ENCODE results near the gene EEF1E1. TPM values are rescaled to one million over a fixed set of nuclear protein-coding genes. Genes with fewer than 3 reads are reported as not detected.

The EEF1E1 gene
- polyA plus RNA-seq, 1 donor from 2014 or later = 113 TPM

GRCh38 chr6:8105791-8106190 is 3.4 kb upstream of the EEF1E1 start:
- Histone ChIP-seq H4K20me1 (ENCODE audit: insufficient read depth) (no peaks in the 10 kb centered on the region), H3F3A (ENCODE audit: insufficient read depth, low read length, poor library complexity, severe bottlenecking) (no peaks in the 10 kb centered on the region)

GRCh38 chr6:8103726-8104125 is 1.4 kb upstream of the EEF1E1 start:
- Histone ChIP-seq H3K4me3 (ENCODE audit: low read length) (no peak overlapping the region), H3K27ac (ENCODE audit: low read length) (no peak overlapping the region), H3K27me3 (ENCODE audit: insufficient read depth, low read depth, low read length) (no peaks in the 10 kb centered on the region), H3K9me2 (ENCODE audit: insufficient read depth, low read length) (no peaks in the 10 kb centered on the region), H2AFZ (ENCODE audit: low read depth, low read length) (no peak overlapping the region), H3K36me3 (ENCODE audit: insufficient read depth, low read length) (no peaks in the 10 kb centered on the region), H4K20me1 (ENCODE audit: insufficient read depth) (no peaks in the 10 kb centered on the region), H3F3A (ENCODE audit: insufficient read depth, low read length, poor library complexity, severe bottlenecking) (no peaks in the 10 kb centered on the region), H3K79me2 (replicated peaks; ENCODE audit: insufficient read depth, low read length) (peaks cover 20% of the 10 kb centered on the region), H3K4me2 (ENCODE audit: low read length) (no peak overlapping the region), H3K9me3 (ENCODE audit: low read length) (no peaks in the 10 kb centered on the region), H3K9ac (ENCODE audit: low read length) (no peak overlapping the region)
- TF ChIP-seq EP300 (conservative IDR thresholded peaks at IDR 0.05; ENCODE audit: poor library complexity, severe bottlenecking) (no peak), RAD21 (conservative IDR thresholded peaks at IDR 0.05) (no peak), POLR2AphosphoS5 (IDR thresholded peaks at IDR 0.05) (no peak), SMC3 (conservative IDR thresholded peaks at IDR 0.05; ENCODE audit: poor library complexity) (no peak), CTCF (IDR thresholded peaks at IDR 0.05; ENCODE audit: poor library complexity, severe bottlenecking) (no peak), EZH2 (IDR thresholded peaks at IDR 0.05; ENCODE audit: borderline replicate concordance, insufficient read depth, low read length, poor library complexity, severe bottlenecking) (no peak), MXI1 (conservative IDR thresholded peaks at IDR 0.05; ENCODE audit: poor library complexity, severe bottlenecking) (no peak), TAF1 (IDR thresholded peaks at IDR 0.05; ENCODE audit: low read depth) (no peak)

More at GRCh38 chr6:8105791-8106190, 3.4 kb upstream of the EEF1E1 start:
- Histone ChIP-seq H3K4me2 (ENCODE audit: low read length) (no peak overlapping the region), H3K36me3 (ENCODE audit: insufficient read depth, low read length) (no peaks in the 10 kb centered on the region), H3K27ac (ENCODE audit: low read length) (no peak overlapping the region), H3K79me2 (replicated peaks; ENCODE audit: insufficient read depth, low read length) (peaks cover 9% of the 10 kb centered on the region), H3K9me3 (ENCODE audit: low read length) (no peaks in the 10 kb centered on the region), H3K9ac (ENCODE audit: low read length) (no peak overlapping the region), H3K9me2 (ENCODE audit: insufficient read depth, low read length) (no peaks in the 10 kb centered on the region), H3K4me3 (ENCODE audit: low read length) (no peak overlapping the region), H3K27me3 (ENCODE audit: insufficient read depth, low read depth, low read length) (no peaks in the 10 kb centered on the region), H2AFZ (ENCODE audit: low read depth, low read length) (no peak overlapping the region)
- TF ChIP-seq EP300 (conservative IDR thresholded peaks at IDR 0.05; ENCODE audit: poor library complexity, severe bottlenecking) = no peak
- TF ChIP-seq TAF1 (IDR thresholded peaks at IDR 0.05; ENCODE audit: low read depth) = no peak
- TF ChIP-seq SMC3 (conservative IDR thresholded peaks at IDR 0.05; ENCODE audit: poor library complexity) = no peak
- TF ChIP-seq POLR2AphosphoS5 (IDR thresholded peaks at IDR 0.05) = no peak
- no peak for TF ChIP-seq REST (IDR thresholded peaks at IDR 0.05; ENCODE audit: borderline replicate concordance)
- no peak for TF ChIP-seq CTCF (IDR thresholded peaks at IDR 0.05; ENCODE audit: poor library complexity, severe bottlenecking)
- no peak for TF ChIP-seq RAD21 (conservative IDR thresholded peaks at IDR 0.05)
- TF ChIP-seq EZH2 (IDR thresholded peaks at IDR 0.05; ENCODE audit: borderline replicate concordance, insufficient read depth, low read length, poor library complexity, severe bottlenecking) = no peak
- no peak for TF ChIP-seq MXI1 (conservative IDR thresholded peaks at IDR 0.05; ENCODE audit: poor library complexity, severe bottlenecking)
